Prostate gland (tissue), 2 donors: ENCODE measurements around the gene CFAP20. TPM values are rescaled to one million over a fixed set of nuclear protein-coding genes. Genes with fewer than 3 reads are reported as not detected.
A peak's percentile ranks its signal among the peaks of the same experiment; 100 is the strongest.

Experiments used
- DNase-seq: peaks from one replicate; pipeline ENCODE4 v3.0.0-alpha.2; 2019; ENCODE audit warnings: low spot score
- H3K27ac ChIP-seq, 2 donors: fragments of 200-600 bp; sonication (generic); 2 replicates each; pipeline ENCODE4 v1.5.1; 2017 to 2019
- H3K27me3 ChIP-seq: fragments of 200-600 bp; sonication (generic); replicated peaks from 2 replicates; pipeline ENCODE4 v1.5.1; 2019; ENCODE audit not compliant: insufficient read depth
- H3K36me3 ChIP-seq, 2 donors: fragments of 200-600 bp; sonication (generic); 1 replicate in 1 of 2; 2 replicates in 1 of 2; pipeline versions ENCODE4 v1.5.1 to v1.8.1; 2017 to 2019
- H3K4me1 ChIP-seq: fragments of 200-600 bp; sonication (generic); replicated peaks from 2 replicates; pipeline ENCODE4 v1.5.1; 2019
- H3K4me3 ChIP-seq, 2 donors: fragments of 200-600 bp; sonication (generic); 2 replicates each; pipeline ENCODE4 v1.5.1; 2017 to 2019
- H3K9me3 ChIP-seq: fragments of 200-600 bp; sonication (generic); 2 replicates; pipeline ENCODE4 v1.5.1; 2017
- CTCF ChIP-seq, 4 experiments: fragments of 200-600 bp in 2 of 4; fragments of 450-650 bp in 2 of 4; sonication (generic) in 2 of 4; IDR thresholded peaks; 1 replicate in 3 of 4; 2 replicates in 1 of 4; pipeline ENCODE4 v1.5.1; 2016 to 2019; ENCODE audit warnings: antibody characterized with exemption in 4 of 4, mild to moderate bottlenecking in 2 of 4, moderate library complexity in 2 of 4
- POLR2A ChIP-seq: fragments of 450-650 bp; IDR thresholded peaks from one replicate; pipeline ENCODE4 v1.6.1; 2016; ENCODE audit warnings: antibody characterized with exemption, mild to moderate bottlenecking
- POLR2AphosphoS5 ChIP-seq: sonication (generic); formaldehyde crosslinking; IDR thresholded peaks from one replicate; pipeline ENCODE4 v1.6.1; 2017; ENCODE audit warnings: antibody characterized with exemption
- WGBS: methylation state at CpG from one replicate; pipeline ENCODE4 v1.1.5; 2018; 5-methylcytosine and 5-hydroxymethylcytosine counted together
- intact Hi-C: fragments of 100-400 bp; cut with DNase I; formaldehyde crosslinking; loops from one replicate; pipeline ENCODE4 v1.14.2; 2022
- total RNA-seq, 2 donors: library from RNA; depleted of rRNA; stranded (reverse); fragments of >200 nt; gene quantifications; one replicate each; pipeline ENCODE4 v1.1.0, GENCODE V29; 2016

The CFAP20 gene
- total RNA-seq, 2 donors from 2014 or later = 27.2 to 77.7 TPM

GRCh38 chr16:58137581-58137980, 8.4 kb upstream of the CFAP20 start:
- no peaks in the 10 kb centered on the region for H3K27me3 ChIP-seq
- H3K36me3 ChIP-seq = no peaks in the 10 kb centered on the region
- 85% methylated on average over 2 of the region's 2 CpGs for WGBS
- DNase-seq = no peak
- H3K4me3 ChIP-seq = no peak overlapping the region
- H3K9me3 ChIP-seq = no peaks in the 10 kb centered on the region
- intact Hi-C loops = no loop called here
- no peaks in the 10 kb centered on the region for H3K4me1 ChIP-seq
- no peak overlapping the region for H3K27ac ChIP-seq
- no peak for TF ChIP-seq POLR2AphosphoS5
- no peak for TF ChIP-seq CTCF (IDR thresholded peaks at IDR 0.05)
- no peak for TF ChIP-seq POLR2A

GRCh38 chr16:58128711-58129096, 477 bp downstream of the CFAP20 start:
- Histone ChIP-seq H3K36me3 (no peaks in the 10 kb centered on the region), H3K27me3 (no peaks in the 10 kb centered on the region), H3K4me3 (peak overlapping the region; percentile 87 to 88), H3K27ac (peak overlapping the region; percentile 80 to 89), H3K9me3 (no peaks in the 10 kb centered on the region), H3K4me1 (peaks cover 18% of the 10 kb centered on the region)
- DNase-seq = no peak
- WGBS = under 1% methylated on average over 20 of the region's 25 CpGs
- intact Hi-C loops = loop anchor here (5.0 to 10.0 kb wide), 2 partner anchors 106 to 224 kb away; no protein-coding TSS in a partner anchor
- TF ChIP-seq POLR2AphosphoS5 (no peak), CTCF (IDR thresholded peaks at IDR 0.05) (no peak), POLR2A (no peak)

GRCh38 chr16:58128181-58128631, 975 bp downstream of the CFAP20 start:
- H3K36me3 ChIP-seq = no peaks in the 10 kb centered on the region
- no peaks in the 10 kb centered on the region for H3K9me3 ChIP-seq
- peak overlapping the region; percentile 87 to 88 for H3K4me3 ChIP-seq
- peaks cover 18% of the 10 kb centered on the region for H3K4me1 ChIP-seq
- intact Hi-C loops = loop anchor here (5.0 to 10.0 kb wide), 2 partner anchors 106 to 223 kb away; no protein-coding TSS in a partner anchor
- 5% methylated on average over 6 of the region's 6 CpGs for WGBS
- peak overlapping the region; percentile 80 to 89 for H3K27ac ChIP-seq
- no peaks in the 10 kb centered on the region for H3K27me3 ChIP-seq
- TF ChIP-seq CTCF (IDR thresholded peaks at IDR 0.05) (no peak), POLR2A (no peak), POLR2AphosphoS5 (no peak)
- no peak for DNase-seq

GRCh38 chr16:58127634-58128033, 1.5 kb downstream of the CFAP20 start:
- Histone ChIP-seq H3K9me3 (no peaks in the 10 kb centered on the region), H3K36me3 (no peaks in the 10 kb centered on the region), H3K27me3 (no peaks in the 10 kb centered on the region), H3K27ac (peak overlapping the region; percentile 68 to 89), H3K4me3 (peak overlapping the region in 1 of 2 donors; percentile 88), H3K4me1 (peaks cover 18% of the 10 kb centered on the region)
- DNase-seq = no peak
- intact Hi-C loops = loop anchor here (5.0 to 10.0 kb wide), 2 partner anchors 105 to 223 kb away; no protein-coding TSS in a partner anchor
- TF ChIP-seq POLR2A = no peak
- TF ChIP-seq CTCF (IDR thresholded peaks at IDR 0.05) = peak in 1 of 4 experiments; percentile 25
- no peak for TF ChIP-seq POLR2AphosphoS5
- 10% methylated on average over 4 of the region's 4 CpGs for WGBS

GRCh38 chr16:58127033-58127556, 2.1 kb downstream of the CFAP20 start:
- H3K4me3 ChIP-seq = peak overlapping the region in 1 of 2 donors; percentile 88
- no peaks in the 10 kb centered on the region for H3K36me3 ChIP-seq
- TF ChIP-seq CTCF (IDR thresholded peaks at IDR 0.05) (peak in 3 of 4 experiments; percentile 24 to 40 (median 33)), POLR2A (no peak), POLR2AphosphoS5 (peak; percentile 24)
- intact Hi-C loops = loop anchor here (5.0 to 10.0 kb wide), 2 partner anchors 105 to 222 kb away; no protein-coding TSS in a partner anchor
- H3K4me1 ChIP-seq = peaks cover 18% of the 10 kb centered on the region
- no peak for DNase-seq
- H3K9me3 ChIP-seq = no peaks in the 10 kb centered on the region
- H3K27ac ChIP-seq = peak overlapping the region; percentile 68 to 89
- H3K27me3 ChIP-seq = no peaks in the 10 kb centered on the region
- WGBS = 3% methylated on average over 7 of the region's 7 CpGs
